ENCODE data around the gene VPS26A.
A peak's percentile ranks its signal among the peaks of the same experiment; 100 is the strongest.
"Not testable (repeated sequence)": the region's sequence is repeated elsewhere in the genome, so short reads cannot be mapped to it uniquely, and the experiment has no call there.

Gene VPS26A

GRCh38 chr10:69104994-69105790 lies 18.8 kb upstream of the VPS26A start:
- DNase-seq = no peak

- DNase-seq = no peak
Observed at GRCh38 chr10:69107176-69107490, 16.8 kb upstream of the VPS26A start.

GRCh38 chr10:69107699-69108098 lies 16.3 kb upstream of the VPS26A start:
- no peak for DNase-seq

- no peak for DNase-seq
Observed at GRCh38 chr10:69119896-69120295, 4.1 kb upstream of the VPS26A start.

- DNase-seq = no peak
Observed at GRCh38 chr10:69123306-69123746, 652 bp upstream of the VPS26A start.

- DNase-seq = no peak
Observed at GRCh38 chr10:69124563-69125268, 738 bp downstream of the VPS26A start.

- DNase-seq = no peak
Observed at GRCh38 chr10:69125554-69125953, 1.6 kb downstream of the VPS26A start.

- no peak for DNase-seq
Observed at GRCh38 chr10:69130251-69130650, 6.3 kb downstream of the VPS26A start.

GRCh38 chr10:69139961-69140360 lies 16.0 kb downstream of the VPS26A start:
- DNase-seq = no peak

GRCh38 chr10:69141304-69141703 lies 17.3 kb downstream of the VPS26A start:
- no peak for DNase-seq

- DNase-seq = not testable (repeated sequence)
Observed at GRCh38 chr10:69142074-69142473, 18.1 kb downstream of the VPS26A start.

- DNase-seq = no peak
Observed at GRCh38 chr10:69142983-69143382, 19.0 kb downstream of the VPS26A start.

- DNase-seq = no peak
Observed at GRCh38 chr10:69145329-69145728, 21.4 kb downstream of the VPS26A start.

GRCh38 chr10:69145864-69146263 lies 21.9 kb downstream of the VPS26A start:
- no peak for DNase-seq

GRCh38 chr10:69146759-69147158 lies 22.8 kb downstream of the VPS26A start:
- no peak for DNase-seq

GRCh38 chr10:69151984-69152383 lies 28.0 kb downstream of the VPS26A start:
- no peak for DNase-seq

GRCh38 chr10:69153227-69153626 lies 29.2 kb downstream of the VPS26A start:
- no peak for DNase-seq

GRCh38 chr10:69160809-69161241 lies 36.8 kb downstream of the VPS26A start:
- no peak for DNase-seq

- no peak for DNase-seq
Observed at GRCh38 chr10:69168493-69168892, 44.5 kb downstream of the VPS26A start.

- DNase-seq = no peak
Observed at GRCh38 chr10:69172241-69172982, 48.4 kb downstream of the VPS26A start.

- not testable (repeated sequence) for DNase-seq
Observed at GRCh38 chr10:69175326-69175725, 51.3 kb downstream of the VPS26A start.

- DNase-seq = no peak
Observed at GRCh38 chr10:69176823-69177222, 52.8 kb downstream of the VPS26A start.

GRCh38 chr10:69179089-69179742 lies 55.2 kb downstream of the VPS26A start:
- DNase-seq = peak; percentile 13

Data from NCI-H1092 (cell line).